NCI-H1694 treated with DMSO at 0.1 percent for 48 hours (cell line): ENCODE results near the gene TMEM119.
A peak's percentile ranks its signal among the peaks of the same experiment; 100 is the strongest.
"Not testable (repeated sequence)": the region's sequence is repeated elsewhere in the genome, so short reads cannot be mapped to it uniquely, and the experiment has no call there.

Experiments used
- DNase-seq: peaks from one replicate; lab custom pipeline; 2025; lab: John Stamatoyannopoulos, UW

Gene TMEM119

DNA sequence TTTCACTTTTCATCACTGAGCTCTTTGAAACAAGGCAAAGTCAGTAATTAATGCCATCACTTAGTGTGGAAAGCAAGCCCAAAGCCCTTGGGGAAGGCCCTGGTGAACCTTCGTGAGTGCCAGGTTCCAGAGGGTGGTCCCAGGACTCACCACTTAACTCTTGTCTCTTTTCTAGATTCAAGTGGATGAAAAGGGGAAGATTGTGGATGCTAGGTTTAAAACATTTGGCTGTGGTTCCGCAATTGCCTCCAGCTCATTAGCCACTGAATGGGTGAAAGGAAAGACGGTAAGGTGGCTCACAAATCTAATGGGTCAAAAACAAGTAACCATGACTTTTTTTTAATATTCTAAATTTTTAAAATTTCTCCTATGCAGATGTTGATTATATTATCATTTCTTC is 32.7 kb downstream of the TMEM119 start:
- DNase-seq = no peak

DNA sequence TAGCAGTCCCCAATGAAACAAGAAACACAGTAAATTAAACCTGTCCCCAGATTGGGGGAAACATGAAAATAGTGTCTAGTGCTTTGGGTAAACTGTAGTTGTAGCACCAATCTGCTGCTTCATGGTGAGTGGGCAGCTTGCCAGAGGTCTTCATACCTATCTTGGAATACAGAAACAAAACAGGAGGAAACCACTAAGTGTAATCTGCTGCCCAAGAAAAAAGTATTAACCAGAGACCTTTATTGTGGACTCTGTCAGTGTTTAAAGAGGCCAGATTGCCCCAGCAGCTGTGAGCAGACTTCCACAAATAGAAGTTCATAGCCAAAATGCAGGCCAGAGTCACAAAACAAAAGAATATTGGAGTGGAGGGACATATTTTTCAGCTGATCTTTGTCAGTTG is 33.2 kb downstream of the TMEM119 start:
- no peak for DNase-seq

DNA sequence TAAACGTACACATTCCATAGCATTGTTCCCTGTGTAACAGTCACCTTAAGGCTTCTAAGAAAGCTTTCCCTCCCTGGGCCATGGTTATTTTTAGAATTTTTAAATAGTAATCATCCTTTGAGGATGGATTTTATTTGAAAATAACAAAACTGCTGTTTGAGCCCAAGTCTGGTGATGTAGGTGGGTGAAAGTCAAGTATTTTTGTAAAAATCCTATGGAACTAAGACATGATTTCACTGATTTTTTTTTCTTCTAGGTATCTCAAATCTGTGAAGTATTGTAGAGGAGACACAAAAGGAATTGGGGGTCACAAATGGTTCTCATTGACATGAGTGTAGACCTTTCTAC is 34.1 kb downstream of the TMEM119 start:
- no peak for DNase-seq

DNA sequence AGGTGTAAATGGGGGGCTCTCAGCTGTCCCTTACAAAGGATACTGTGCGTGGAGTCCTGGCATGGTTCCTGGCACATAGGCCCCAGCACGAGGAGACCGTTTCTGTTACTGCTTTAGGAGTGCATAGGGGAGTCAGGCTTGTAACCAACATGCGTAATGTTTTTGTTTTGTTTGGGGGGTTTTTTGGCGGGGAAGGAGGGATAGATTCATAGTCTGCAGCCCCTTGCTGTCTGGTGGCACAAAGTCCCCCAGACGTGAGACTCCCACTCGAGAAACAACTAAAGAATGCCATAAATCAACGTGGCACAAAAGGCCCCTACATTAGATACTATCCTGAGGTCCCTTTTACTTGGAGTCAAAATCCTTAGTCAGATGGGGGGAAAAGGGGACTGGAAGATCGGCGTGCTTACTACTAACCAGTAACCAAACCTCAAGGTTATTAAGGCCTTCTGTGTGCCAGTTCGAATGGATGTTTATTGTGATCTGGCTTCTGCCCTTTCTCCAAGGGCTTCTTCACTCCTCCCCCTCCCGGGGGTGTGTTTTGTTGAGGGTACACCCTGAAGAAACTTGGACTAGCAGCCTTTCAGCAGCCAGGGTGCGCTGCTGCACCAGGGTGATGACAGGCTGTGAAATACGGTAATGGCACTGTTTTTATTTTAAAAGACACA is 34.6 kb downstream of the TMEM119 start:
- peak; percentile 51 for DNase-seq

DNA sequence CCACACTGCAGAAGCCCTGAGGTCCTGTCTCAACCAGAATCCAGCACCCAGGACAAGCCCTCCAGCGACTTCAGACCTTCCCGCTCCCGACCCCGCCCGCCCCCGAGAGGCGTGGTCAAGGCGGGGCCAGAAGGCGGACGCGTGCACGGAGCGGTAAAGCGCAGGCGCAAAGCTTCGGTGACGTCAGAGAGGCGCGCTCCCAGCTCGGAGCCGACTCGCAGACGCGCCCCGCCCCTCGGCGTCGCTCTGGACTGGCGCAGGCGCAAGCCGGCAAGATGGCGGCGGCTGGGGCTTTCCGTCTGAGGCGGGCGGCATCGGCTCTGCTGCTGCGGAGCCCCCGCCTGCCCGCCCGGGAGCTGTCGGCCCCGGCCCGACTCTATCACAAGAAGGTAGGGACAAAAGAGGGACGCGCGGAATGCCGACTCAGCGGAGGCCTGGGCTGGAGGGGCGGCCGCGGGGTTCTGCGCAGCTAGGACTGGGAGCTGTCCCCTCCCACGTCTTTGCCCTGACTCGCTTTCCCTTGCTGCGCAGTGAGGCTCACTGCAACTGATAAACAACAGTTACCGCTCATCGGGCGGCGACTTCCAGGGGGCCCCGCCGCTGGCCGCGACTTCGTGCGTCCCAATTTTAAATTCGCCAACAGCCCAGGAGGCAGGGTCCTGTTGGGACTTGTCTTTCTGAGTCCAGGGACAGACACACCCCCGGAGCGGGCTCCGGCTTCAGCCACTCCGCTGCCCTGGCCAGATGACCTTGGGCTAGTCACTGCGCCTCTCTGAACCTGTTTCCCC is 35.3 kb downstream of the TMEM119 start, which contains the start of gene ISCU:
Gene ISCU, plus strand, starts transcription at position 249 of the 788 bp plus-strand sequence. Its CDS starts 27 bp downstream, at position 276.
- peak; percentile 83 for DNase-seq

- DNase-seq = no peak
These were observed 36.0 kb downstream of the TMEM119 start for GRCh38 chr12:108561852-108562347.

GRCh38 chr12:108560752-108561719 is 36.8 kb downstream of the TMEM119 start, which contains the start of gene SART3:
TSS of gene SART3 (minus strand) at chr12:108561173. CDS start at chr12:108561154, 19 bp downstream.
- DNase-seq = peak; percentile 90

GRCh38 chr12:108560321-108560721 is 37.6 kb downstream of the TMEM119 start:
- no peak for DNase-seq

DNA sequence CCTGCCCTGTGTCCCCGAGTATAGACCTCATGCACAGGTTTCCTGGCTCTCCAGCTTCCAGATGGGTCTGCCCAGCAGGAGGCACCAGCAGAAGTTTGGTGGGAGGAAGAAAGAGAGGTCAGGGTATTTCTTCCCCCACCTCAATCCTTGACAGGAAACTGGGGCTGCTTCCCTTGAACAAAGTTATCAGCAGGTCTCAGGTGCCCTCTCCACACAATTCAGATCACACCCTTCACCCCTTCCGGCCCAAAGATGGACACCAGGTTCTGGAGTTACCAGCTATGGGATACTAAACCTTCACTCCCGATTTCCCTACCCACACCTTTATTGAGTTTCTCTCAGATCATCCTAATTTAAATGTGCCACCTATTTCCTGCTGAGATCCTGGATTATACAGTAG is 38.1 kb downstream of the TMEM119 start:
- no peak for DNase-seq

DNA sequence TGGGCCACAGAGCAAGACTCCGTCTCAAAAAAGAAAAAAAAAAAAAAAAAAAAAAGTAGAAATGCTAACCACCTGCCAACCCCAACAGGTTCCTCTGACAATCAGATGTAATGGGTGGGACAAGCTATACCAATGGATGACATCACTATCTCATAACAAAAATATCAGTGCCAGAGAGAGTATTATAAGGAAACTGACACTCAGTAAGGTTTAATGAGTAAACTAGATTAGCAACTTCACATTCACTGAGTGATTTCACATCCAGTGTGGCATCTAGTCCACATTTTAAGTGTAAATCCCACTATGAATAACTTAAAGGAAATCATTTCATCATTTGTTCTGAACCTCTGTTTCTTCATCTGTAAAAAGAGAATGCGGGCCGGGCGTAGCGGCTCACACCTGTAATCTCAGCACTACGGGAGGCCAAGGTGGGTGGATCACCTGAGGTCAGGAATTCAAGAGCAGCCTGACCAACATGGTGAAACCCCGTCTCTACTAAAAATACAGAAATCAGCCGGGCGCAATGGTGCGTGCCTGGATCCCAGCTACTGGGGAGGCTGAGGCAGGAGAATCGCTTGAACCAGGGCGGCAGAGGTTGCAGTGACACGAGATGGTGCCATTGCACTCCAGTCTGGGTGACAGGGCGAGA is 38.8 kb downstream of the TMEM119 start:
- DNase-seq = no peak

DNA sequence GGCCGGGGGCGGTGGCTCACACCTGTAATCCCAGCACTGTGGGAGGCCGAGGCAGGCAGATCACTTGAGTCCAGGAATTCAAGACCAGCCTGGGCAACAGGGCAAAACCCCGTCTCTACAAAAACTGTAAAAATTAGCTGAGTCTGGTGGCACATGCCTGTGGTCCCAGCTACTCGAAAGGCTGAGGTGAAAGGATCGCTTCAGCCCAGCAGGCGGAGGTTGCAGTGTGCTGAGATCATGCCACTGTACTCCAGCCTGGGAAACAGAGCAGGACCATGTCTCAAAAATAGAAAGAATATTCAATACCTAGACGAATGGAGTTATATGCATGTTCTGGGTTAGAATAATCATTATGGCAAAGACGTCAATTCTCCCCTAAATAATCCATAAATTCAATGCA is 42.5 kb downstream of the TMEM119 start:
- DNase-seq = not testable (repeated sequence)

DNA sequence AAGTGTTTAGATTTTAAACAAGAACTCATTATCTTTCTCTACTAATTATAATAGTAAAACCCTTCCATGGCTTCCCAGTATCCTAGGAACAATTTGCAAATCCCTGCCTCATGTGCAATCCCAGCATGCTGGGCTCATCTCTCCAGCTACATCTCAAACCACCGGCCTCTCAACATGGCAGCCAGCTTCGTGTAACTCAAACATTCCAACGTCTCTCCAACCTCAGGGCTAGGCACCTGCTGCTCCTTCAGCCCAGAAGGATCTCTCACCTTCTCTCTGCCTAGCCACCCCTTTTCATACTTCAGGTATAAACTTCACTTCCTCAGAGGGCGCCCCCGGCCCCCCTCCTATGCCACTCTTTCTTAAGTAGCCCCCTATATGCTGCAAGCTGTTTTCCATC is 44.1 kb downstream of the TMEM119 start:
- no peak for DNase-seq

GRCh38 chr12:108551535-108551934 is 46.3 kb downstream of the TMEM119 start:
- no peak for DNase-seq

DNA sequence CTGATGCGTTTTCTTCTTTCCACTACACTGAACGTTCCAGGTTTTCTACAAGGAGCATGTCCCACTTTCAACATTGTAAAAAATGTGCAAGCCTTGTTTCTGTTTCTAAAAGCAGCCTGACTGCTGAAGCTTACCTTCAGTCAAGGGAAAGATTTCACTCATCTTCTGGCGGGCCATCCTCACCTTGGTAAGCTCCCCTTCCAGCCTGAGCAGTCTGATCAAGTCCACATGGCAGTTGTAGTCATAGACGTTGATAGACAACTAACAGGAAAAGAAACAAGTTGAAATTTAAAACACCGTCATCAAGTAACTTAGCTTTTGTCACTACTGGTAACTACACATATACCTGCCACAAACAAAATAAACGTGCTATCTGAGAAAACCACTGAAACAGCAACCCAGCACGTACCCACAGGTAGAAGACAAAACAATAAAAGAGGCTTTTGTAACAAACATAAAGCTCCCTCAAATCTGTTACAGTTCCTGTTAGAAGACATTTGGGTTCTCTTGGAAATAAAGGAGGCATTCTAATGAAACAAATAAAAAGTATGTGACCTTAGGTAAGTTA is 48.8 kb downstream of the TMEM119 start:
- DNase-seq = no peak

DNA sequence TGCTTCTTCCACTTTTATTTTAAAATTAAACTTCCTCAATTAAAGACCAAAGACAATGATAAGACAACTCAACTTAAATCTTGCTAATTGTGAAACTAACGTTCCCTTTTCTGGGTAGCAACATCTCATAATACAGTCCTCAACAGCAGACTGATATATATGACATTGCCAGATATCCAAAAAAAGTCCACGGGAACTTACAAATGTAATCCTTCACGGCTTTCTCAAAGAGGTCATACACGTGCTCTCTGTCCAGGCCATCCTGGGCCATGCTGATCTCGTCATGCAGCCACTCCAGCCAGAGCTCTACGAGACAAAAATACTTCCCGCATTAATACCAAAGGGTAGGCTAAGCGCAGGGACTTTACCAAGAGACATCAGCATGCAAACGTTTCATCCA is 50.2 kb downstream of the TMEM119 start:
- DNase-seq = no peak

- no peak for DNase-seq
These were observed 54.2 kb downstream of the TMEM119 start for GRCh38 chr12:108543652-108544051.

DNA sequence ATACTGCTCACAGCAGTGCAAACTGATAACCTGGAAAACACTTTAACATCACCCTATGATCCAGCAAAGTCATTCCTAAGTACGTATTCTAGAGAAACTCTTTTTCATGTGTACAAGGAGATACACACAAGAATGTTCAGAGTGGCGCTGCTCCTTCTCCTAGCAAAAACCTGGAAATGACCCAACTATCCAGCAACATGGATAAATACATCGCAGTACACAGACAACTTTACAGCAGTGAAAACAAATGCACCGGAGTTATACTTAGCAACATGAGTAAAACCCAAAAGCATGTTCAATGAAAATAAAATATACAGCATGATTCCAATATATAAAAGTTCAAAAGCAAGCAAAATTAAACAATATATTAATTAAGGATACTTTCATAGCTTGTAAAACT is 55.6 kb downstream of the TMEM119 start:
- no peak for DNase-seq
